Mucosa of descending colon (tissue), 3 donors: ENCODE measurements around the gene DAZAP2. TPM values are rescaled to one million over a fixed set of nuclear protein-coding genes. Genes with fewer than 3 reads are reported as not detected.
A peak's percentile ranks its signal among the peaks of the same experiment; 100 is the strongest.

Source experiments
- ATAC-seq: fragments of 200-7000 bp; cut with Tn5 transposase; one replicate; pipeline ENCODE4 v1.9.1; 2020; ENCODE audit warnings: mild to moderate bottlenecking, moderate library complexity
- DNase-seq, 3 donors: peaks; one replicate each; pipeline ENCODE4 v3.0.0-alpha.2; 2020
- H3K36me3 ChIP-seq: fragments of 200-600 bp; one replicate; pipeline ENCODE4 v1.8.0; 2021; ENCODE audit warnings: low read depth, mild to moderate bottlenecking
- H3K4me1 ChIP-seq: fragments of 200-600 bp; one replicate; pipeline ENCODE4 v1.8.0; 2021; ENCODE audit warnings: low read depth, mild to moderate bottlenecking
- H3K4me3 ChIP-seq: fragments of 200-600 bp; one replicate; pipeline ENCODE4 v1.8.0; 2021; ENCODE audit warnings: mild to moderate bottlenecking
- H3K9me3 ChIP-seq: fragments of 200-600 bp; one replicate; pipeline ENCODE4 v1.8.0; 2021; ENCODE audit warnings: mild to moderate bottlenecking
- CTCF ChIP-seq: fragments of 200-600 bp; IDR thresholded peaks from one replicate; pipeline ENCODE4 v1.8.0; 2022; ENCODE audit warnings: antibody characterized with exemption, mild to moderate bottlenecking
- intact Hi-C, 2 donors: fragments of 100-400 bp; cut with DNase I in 1 of 2; cut with micrococcal nuclease in 1 of 2; formaldehyde crosslinking; loops; one replicate each; pipeline versions ENCODE4 v1.11.0 to v1.11.1; 2022; cut with DNase I, micrococcal nuclease
- total RNA-seq, 3 donors: library from RNA; stranded (reverse); fragmentation: NEBNext Ultra II Directional in 2 of 3; extraction: Animal tissue kit (Norgen Biotek cat#: 25700) in 2 of 3; gene quantifications; one replicate each; pipeline versions ENCODE4 v1.2.1 to v1.2.4, GENCODE V29; 2021 to 2023
- donor health status: DM: no; HTN: no; CAD: no; lungs with moderate emphysema.
- donor health status: DM: no; HTN: no; CAD: no.
- donor health status: DM: no; HTN: yes; CAD: no.

Gene DAZAP2
- total RNA-seq, 3 donors from 2014 or later, result 211 to 334 (median 329) TPM

- DNase-seq (peak in 1 of 3 donors; percentile 56), ATAC-seq (peak; percentile 44)
- no peak for TF ChIP-seq CTCF
- H3K4me3 ChIP-seq, result no peak overlapping the region
- peaks cover 15% of the 10 kb centered on the region for H3K4me1 ChIP-seq
- peaks cover 7% of the 10 kb centered on the region for H3K36me3 ChIP-seq
- intact Hi-C loops, result no loop called here
- H3K9me3 ChIP-seq, result no peaks in the 10 kb centered on the region
Measured at GRCh38 chr12:51238037-51238509, 553 bp upstream of the DAZAP2 start.

- intact Hi-C loops, result no loop called here
- peaks cover 15% of the 10 kb centered on the region for H3K4me1 ChIP-seq
Measured at GRCh38 chr12:51240971-51241370, 2.3 kb downstream of the DAZAP2 start.

GRCh38 chr12:51242120-51242519, 3.5 kb downstream of the DAZAP2 start:
- peaks cover 7% of the 10 kb centered on the region for H3K36me3 ChIP-seq
- DNase-seq (no peak), ATAC-seq (no peak)
- H3K4me1 ChIP-seq, result peaks cover 19% of the 10 kb centered on the region
- no peak overlapping the region for H3K4me3 ChIP-seq
- no peak for TF ChIP-seq CTCF
- H3K9me3 ChIP-seq, result no peaks in the 10 kb centered on the region
- intact Hi-C loops, result no loop called here

More at GRCh38 chr12:51240971-51241370, 2.3 kb downstream of the DAZAP2 start:
- TF ChIP-seq CTCF, result no peak
- Histone ChIP-seq H3K4me3 (no peak overlapping the region), H3K9me3 (no peaks in the 10 kb centered on the region), H3K36me3 (peaks cover 7% of the 10 kb centered on the region)
- DNase-seq, result no peak
- ATAC-seq, result no peak

- H3K36me3 ChIP-seq, result peaks cover 7% of the 10 kb centered on the region
- H3K4me1 ChIP-seq, result peaks cover 22% of the 10 kb centered on the region
- DNase-seq (no peak), ATAC-seq (no peak)
- H3K9me3 ChIP-seq, result no peaks in the 10 kb centered on the region
- H3K4me3 ChIP-seq, result no peak overlapping the region
- intact Hi-C loops, result no loop called here
- no peak for TF ChIP-seq CTCF
Measured at GRCh38 chr12:51242876-51243275, 4.2 kb downstream of the DAZAP2 start.

GRCh38 chr12:51244269-51244668, 5.6 kb downstream of the DAZAP2 start:
- DNase-seq (no peak), ATAC-seq (no peak)
- no peak overlapping the region for H3K4me3 ChIP-seq
- peaks cover 7% of the 10 kb centered on the region for H3K36me3 ChIP-seq
- intact Hi-C loops, result no loop called here
- no peaks in the 10 kb centered on the region for H3K9me3 ChIP-seq
- TF ChIP-seq CTCF, result no peak
- H3K4me1 ChIP-seq, result peaks cover 22% of the 10 kb centered on the region
